RPMI7951 (cell line): ENCODE data around the gene ZBTB46. TPM values are rescaled to one million over a fixed set of nuclear protein-coding genes. Genes with fewer than 3 reads are reported as not detected.
"Not testable (repeated sequence)": the region's sequence is repeated elsewhere in the genome, so short reads cannot be mapped to it uniquely, and the experiment has no call there.

ENCODE experiments used
- DNase-seq: peaks from one replicate; pipeline ENCODE4 v3.0.0-alpha.2; 2012; ENCODE audit warnings: low read depth
- total RNA-seq: library from RNA; depleted of rRNA; stranded (reverse); fragments of >200 nt; shearing (Covaris generic); gene quantifications from 2 replicates; pipeline ENCODE4 v1.2.3, GENCODE V29; 2014

ZBTB46 gene
- total RNA-seq, 1 experiment from 2014 or later = 3.4 TPM

- peak; percentile 70 for DNase-seq
Observed at GRCh38 chr20:63858393-63859165, 27.5 kb upstream of the ZBTB46 start.

- peak; percentile 76 for DNase-seq
Observed at GRCh38 chr20:63857764-63858392, 26.8 kb upstream of the ZBTB46 start.

DNA sequence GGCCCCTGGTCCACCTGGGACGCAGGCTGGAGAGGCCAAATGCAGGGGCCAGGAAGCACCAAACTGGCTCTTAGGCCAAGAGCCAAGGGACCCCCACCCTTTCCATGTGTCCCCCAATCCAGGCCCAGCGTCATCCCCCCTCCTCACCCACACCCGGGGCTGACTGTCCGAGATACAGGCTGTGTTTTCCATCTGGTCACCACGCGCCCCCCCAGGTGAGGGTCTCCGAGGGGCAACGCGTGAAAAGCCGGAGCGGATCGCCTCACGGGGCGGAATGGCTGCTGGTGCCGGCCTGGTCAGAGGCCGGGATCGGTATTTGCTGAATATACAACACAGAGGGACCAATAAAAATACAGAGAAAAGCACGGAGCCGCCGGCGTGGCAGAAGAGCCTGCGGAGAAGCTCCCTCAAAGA is 25.0 kb upstream of the ZBTB46 start:
- DNase-seq = no peak

DNA sequence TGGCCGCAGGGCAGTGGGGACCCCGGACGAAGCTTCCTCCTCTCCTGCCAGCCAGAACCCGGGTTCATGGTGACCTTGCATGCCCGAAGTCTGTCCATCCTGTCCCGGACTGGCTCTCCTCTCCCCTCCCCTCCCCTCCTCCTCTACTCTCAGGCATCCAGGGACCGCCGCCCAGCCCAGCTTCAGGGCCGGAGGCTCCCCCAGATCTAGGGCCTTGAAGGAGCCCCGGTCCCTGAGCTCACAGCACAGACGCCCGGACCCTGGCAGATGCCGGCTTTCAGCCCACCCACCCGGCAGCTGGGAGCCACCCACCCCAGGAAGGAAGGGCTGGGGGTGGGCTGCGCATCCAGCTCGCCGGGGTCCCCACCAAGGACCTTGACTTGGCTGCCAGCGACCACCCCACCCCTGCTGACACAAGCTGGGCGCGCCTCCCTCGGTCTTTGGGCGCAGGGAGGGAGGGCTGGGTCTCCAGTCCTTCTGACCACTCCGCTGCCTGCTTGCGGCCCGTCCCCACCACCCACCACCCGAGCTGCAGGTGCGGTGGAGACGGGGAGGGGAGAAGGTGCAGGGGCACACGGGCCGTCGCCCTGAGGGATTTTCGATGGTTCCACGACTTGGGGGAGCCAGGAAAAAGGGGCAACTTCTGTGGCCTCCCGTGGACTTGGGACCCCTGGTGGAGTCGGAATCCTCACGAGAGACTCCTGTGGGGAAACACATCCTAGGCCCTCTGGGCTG is 24.5 kb upstream of the ZBTB46 start:
- no peak for DNase-seq

- peak; percentile 77 for DNase-seq
Observed at GRCh38 chr20:63854766-63855362, 23.8 kb upstream of the ZBTB46 start.

GRCh38 chr20:63854069-63854765 is 23.2 kb upstream of the ZBTB46 start:
- peak; percentile 93 for DNase-seq

- not testable (repeated sequence) for DNase-seq
Observed at GRCh38 chr20:63853733-63854068, 22.6 kb upstream of the ZBTB46 start.

GRCh38 chr20:63851548-63851943 is 20.5 kb upstream of the ZBTB46 start:
- DNase-seq = not testable (repeated sequence)

GRCh38 chr20:63850689-63851547 is 19.9 kb upstream of the ZBTB46 start:
- DNase-seq = no peak

DNA sequence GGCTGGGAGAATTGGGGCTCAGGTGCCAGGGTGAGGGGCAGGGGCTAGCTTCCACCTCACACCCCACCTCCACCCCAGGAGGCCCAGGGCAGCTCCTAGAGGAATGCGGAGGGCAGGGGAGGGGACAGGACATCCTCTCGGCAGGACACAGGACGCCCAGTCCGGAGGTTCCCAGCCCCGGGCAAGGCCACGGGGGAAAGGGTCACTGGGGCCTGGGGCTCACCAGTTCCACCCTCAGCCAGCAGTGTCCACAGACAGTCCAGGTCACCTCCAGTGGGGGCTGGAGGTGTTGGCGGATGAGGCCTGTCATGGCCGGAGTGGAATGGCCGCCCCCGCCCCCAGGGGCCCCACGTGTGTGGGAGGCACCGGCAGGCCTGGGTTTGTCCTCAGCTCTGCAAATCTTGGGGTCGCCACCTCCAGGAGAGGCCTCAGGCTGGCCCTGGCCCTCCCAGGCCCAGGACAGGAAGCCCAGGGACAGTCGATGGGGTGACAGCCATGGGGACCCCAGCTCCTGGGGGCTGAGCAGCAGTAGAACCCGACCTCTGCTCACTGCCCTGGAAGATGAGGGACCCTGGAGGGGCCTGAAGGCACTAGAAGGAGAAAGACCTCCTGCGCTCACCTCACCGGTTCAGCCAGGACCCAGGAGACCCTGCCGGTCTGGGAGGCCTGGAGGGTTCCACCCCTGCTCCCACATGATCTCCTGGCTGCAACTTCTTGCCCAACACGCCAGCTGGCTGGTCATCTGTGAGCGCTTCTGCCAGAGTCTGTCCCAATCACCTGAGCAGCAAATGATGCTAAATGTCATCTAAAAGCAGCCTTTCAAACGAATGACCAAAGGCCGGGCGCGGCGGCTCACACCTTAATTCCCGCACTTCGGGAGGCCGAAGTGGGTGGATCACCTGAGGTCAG is 17.2 kb upstream of the ZBTB46 start:
- DNase-seq = no peak

GRCh38 chr20:63847237-63848002 is 16.4 kb upstream of the ZBTB46 start:
- DNase-seq = peak; percentile 60

DNA sequence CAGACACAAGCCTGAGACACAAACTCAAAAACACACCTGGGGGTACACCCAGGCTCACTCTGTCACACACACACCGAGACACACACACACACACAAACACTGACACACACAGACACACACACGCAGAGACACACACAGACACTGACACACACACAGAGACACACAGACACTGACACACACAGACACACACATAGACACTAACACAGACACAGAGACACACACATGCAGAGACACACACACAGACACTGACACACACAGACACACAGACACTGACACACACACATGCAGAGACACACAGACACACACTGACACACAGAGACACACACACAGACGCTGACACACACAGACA is 15.8 kb upstream of the ZBTB46 start:
- DNase-seq = no peak

DNA sequence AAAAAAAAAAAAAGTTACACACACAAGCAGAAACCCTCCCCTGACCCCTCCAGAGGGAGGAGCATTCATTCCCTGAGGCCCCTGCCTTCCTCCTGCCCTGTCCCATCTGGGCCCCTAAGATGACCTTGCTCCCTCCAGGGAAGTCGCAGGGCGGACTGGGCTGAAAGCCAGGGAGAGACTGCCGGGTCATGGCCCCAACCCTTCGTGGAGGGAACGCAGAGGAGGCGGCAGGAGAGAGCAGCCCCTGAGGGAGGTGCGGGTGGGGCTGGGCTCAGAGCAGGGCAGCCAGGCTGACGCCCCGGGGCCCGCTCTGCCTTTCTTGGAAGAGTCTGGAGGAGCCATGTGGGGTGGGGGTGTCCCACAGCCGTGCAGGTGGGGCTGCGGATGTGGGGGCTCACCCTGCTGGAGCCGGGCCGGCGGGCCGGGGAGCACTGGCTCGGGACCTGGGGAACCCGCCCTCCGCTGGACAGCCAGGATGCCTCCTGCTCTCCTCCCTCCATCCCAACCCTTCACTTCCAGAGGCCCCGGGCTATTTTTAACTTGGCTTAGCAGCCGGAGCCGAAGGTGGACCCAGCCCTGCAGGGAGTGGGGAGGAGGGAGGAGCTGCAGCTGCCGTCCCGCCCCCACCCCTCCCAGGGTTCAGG is 15.2 kb upstream of the ZBTB46 start:
- peak; percentile 93 for DNase-seq

DNA sequence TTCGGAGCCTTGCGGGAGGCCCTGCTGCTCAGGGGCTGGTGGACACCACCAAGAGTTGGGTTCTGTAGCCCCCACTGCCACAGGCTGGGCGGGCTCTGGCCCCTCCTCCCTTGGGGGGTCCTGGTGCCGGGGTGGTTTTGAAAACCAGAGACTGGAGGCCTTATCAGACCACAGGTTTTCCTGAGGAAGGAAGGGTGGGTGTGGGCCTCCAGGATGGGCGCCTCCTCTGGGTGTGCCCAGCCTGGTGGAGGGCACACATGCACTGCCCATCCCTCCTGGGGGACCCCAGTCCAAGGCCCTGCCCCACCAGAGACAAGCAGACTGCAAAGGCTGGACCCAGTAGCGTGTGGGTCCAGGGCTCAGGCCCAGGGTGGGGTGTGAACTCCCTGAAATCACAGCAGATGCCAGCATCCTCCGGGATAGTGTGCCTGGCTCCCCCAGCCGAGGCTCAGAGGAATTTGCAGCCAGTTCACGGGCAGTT is 13.5 kb upstream of the ZBTB46 start:
- DNase-seq = no peak

- no peak for DNase-seq
Observed at GRCh38 chr20:63843778-63844177, 12.7 kb upstream of the ZBTB46 start.

DNA sequence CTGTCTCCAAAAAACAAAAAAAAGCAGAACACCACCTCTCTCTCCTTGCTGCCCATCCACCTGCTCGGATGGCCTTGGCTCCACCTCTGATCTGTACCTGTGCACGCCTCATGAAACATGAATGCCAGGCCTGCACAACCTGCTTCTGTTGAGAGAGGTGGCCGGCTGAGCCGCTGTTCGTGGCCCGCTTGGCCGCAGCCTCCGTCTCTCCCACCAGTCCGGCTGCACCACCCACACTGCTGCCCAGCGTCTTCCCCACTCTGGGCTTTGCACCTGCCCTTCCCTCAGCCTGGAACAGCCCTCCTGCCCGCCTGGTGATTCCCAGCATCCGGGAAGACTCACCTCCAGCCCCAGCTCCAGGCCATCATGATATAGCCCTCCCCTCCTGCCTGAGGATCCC is 12.2 kb upstream of the ZBTB46 start:
- no peak for DNase-seq

- no peak for DNase-seq
Observed at GRCh38 chr20:63842258-63842657, 11.2 kb upstream of the ZBTB46 start.

DNA sequence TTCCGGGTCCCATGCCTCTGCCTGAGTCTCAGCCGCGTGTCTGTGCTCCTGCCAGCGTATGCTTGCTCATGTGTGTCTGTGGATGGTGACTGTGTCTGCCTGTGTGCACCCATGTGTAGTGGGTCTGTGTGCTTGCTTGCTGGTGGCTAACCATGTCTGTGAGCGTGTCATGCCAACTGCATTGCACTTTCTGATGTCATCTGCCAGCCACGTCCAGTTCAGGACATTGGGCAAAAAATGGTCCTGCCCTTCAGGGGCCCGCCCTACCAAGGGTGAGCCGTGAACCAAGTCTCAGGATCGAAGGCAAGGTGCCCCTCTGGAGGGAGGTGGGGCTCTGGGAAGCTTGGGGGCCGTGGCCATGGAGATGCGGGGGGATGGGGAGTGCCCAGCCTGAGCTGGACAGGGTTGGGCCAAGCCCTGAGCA is 9.4 kb upstream of the ZBTB46 start:
- no peak for DNase-seq
